Neuronal stem cell (in vitro differentiated cells): ENCODE data around the gene ERMN. TPM values are rescaled to one million over a fixed set of nuclear protein-coding genes. Genes with fewer than 3 reads are reported as not detected.
"Not testable (repeated sequence)": the region's sequence is repeated elsewhere in the genome, so short reads cannot be mapped to it uniquely, and the experiment has no call there.

Source experiments
- DNase-seq: peaks from one replicate; pipeline ENCODE4 v3.0.0-alpha.2; 2013; ENCODE audit warnings: low spot score
- H2AFZ ChIP-seq: one replicate; pipeline ENCODE4 v1.6.1; 2013; ENCODE audit warnings: mild to moderate bottlenecking, low read length, inconsistent platforms
- H2AK5ac ChIP-seq: 2 replicates; pipeline ENCODE4 v1.6.1; 2013; ENCODE audit warnings: low read depth, mild to moderate bottlenecking, inconsistent platforms, low read length, moderate library complexity, mixed read lengths
- H2BK120ac ChIP-seq: 2 replicates; pipeline ENCODE4 v1.6.1; 2013; ENCODE audit warnings: low read depth, mild to moderate bottlenecking, inconsistent platforms, low read length, moderate library complexity, mixed read lengths
- H2BK12ac ChIP-seq: one replicate; pipeline ENCODE4 v1.6.1; 2013; ENCODE audit warnings: low read length, inconsistent platforms
- H2BK15ac ChIP-seq: 2 replicates; pipeline ENCODE4 v1.6.1; 2013; ENCODE audit warnings: mild to moderate bottlenecking, low read length, inconsistent platforms, mixed read lengths
- H2BK5ac ChIP-seq: one replicate; pipeline ENCODE4 v1.6.1; 2013; ENCODE audit warnings: inconsistent platforms, mild to moderate bottlenecking, low read length, moderate library complexity
- H3K14ac ChIP-seq: one replicate; pipeline ENCODE4 v1.6.1; 2013; ENCODE audit warnings: low read length, inconsistent platforms
- H3K18ac ChIP-seq: 2 replicates; pipeline ENCODE4 v1.6.1; 2013; ENCODE audit warnings: low read length, inconsistent platforms
- H3K23ac ChIP-seq: 2 replicates; pipeline ENCODE4 v1.6.1; 2013; ENCODE audit warnings: low read depth, mild to moderate bottlenecking, mixed read lengths, low read length, inconsistent platforms; ENCODE audit not compliant: poor library complexity
- H3K27ac ChIP-seq: replicated peaks from 3 replicates; pipeline ENCODE4 v1.5.1; 2013; ENCODE audit warnings: low read length, inconsistent platforms
- H3K27me3 ChIP-seq, 3 experiments: 2 replicates each; pipeline ENCODE4 v1.6.1; 2013; ENCODE audit warnings: low read length in 3 of 3, mild to moderate bottlenecking in 2 of 3, inconsistent platforms in 1 of 3, low read depth in 1 of 3, mixed read lengths in 1 of 3, moderate library complexity in 1 of 3; ENCODE audit not compliant: control insufficient read depth in 3 of 3, insufficient read depth in 3 of 3
- H3K36me3 ChIP-seq, 2 donors: replicated peaks in 1 of 2; 2 replicates each; pipeline ENCODE4 v1.6.1; 2013; ENCODE audit warnings: low read length in 2 of 2; ENCODE audit not compliant: control insufficient read depth in 2 of 2, insufficient read depth in 2 of 2
- H3K4ac ChIP-seq: 2 replicates; pipeline ENCODE4 v1.6.1; 2013; ENCODE audit warnings: inconsistent platforms, mild to moderate bottlenecking, low read length, moderate library complexity
- H3K4me1 ChIP-seq, 2 donors: 1 replicate in 1 of 2; 2 replicates in 1 of 2; pipeline ENCODE4 v1.6.1; 2013; ENCODE audit warnings: low read length in 2 of 2, low read depth in 1 of 2; ENCODE audit not compliant: control insufficient read depth in 2 of 2, insufficient read depth in 1 of 2
- H3K4me2 ChIP-seq: one replicate; pipeline ENCODE4 v1.6.1; 2013; ENCODE audit warnings: mild to moderate bottlenecking, low read length, inconsistent platforms; ENCODE audit not compliant: insufficient read depth, poor library complexity, severe bottlenecking
- H3K4me3 ChIP-seq, 2 donors: 2 replicates each; pipeline ENCODE4 v1.5.1; 2013; ENCODE audit warnings: low read length in 2 of 2, mild to moderate bottlenecking in 2 of 2, inconsistent platforms in 1 of 2, moderate library complexity in 1 of 2
- H3K79me1 ChIP-seq: one replicate; pipeline ENCODE4 v1.6.1; 2013; ENCODE audit warnings: low read depth, mild to moderate bottlenecking, inconsistent platforms, low read length, moderate library complexity
- H3K9ac ChIP-seq: one replicate; pipeline ENCODE4 v1.6.1; 2013; ENCODE audit warnings: mild to moderate bottlenecking, low read depth, low read length, inconsistent platforms; ENCODE audit not compliant: poor library complexity
- H3K9me3 ChIP-seq, 2 donors: replicated peaks in 1 of 2; 2 replicates each; pipeline versions ENCODE3 to v1.6.1; 2013; ENCODE audit warnings: low read length in 2 of 2, mild to moderate bottlenecking in 2 of 2, inconsistent platforms in 1 of 2, low read depth in 1 of 2, mixed read lengths in 1 of 2, moderate library complexity in 1 of 2; ENCODE audit not compliant: control insufficient read depth in 2 of 2, insufficient read depth in 1 of 2
- H4K8ac ChIP-seq: one replicate; pipeline ENCODE4 v1.6.1; 2013; ENCODE audit warnings: low read depth, mild to moderate bottlenecking, inconsistent platforms, low read length, moderate library complexity
- H4K91ac ChIP-seq: one replicate; pipeline ENCODE4 v1.6.1; 2013; ENCODE audit warnings: low read length, low read depth, mild to moderate bottlenecking, inconsistent platforms; ENCODE audit not compliant: poor library complexity
- WGBS, 2 donors: extraction: QIAGEN DNeasy Blood & Tissue Kit; methylation state at CpG; one replicate each; pipeline ENCODE4 v1.1.7; 2013; ENCODE audit warnings: missing lambda C conversion rate in 2 of 2, mixed read lengths in 1 of 2; ENCODE audit not compliant: insufficient read length in 2 of 2, insufficient replicate concordance in 1 of 2; ENCODE audit errors: extremely low coverage in 2 of 2; 5-methylcytosine and 5-hydroxymethylcytosine counted together
- polyA plus RNA-seq, 2 experiments: library from polyadenylated mRNA; stranded (reverse); fragments of 200-250 nt; gene quantifications; one replicate each; pipeline ENCODE4 v1.2.3, GENCODE V29; 2013

Gene ERMN
- 0.43 TPM for polyA plus RNA-seq (2013, experiment 1 of 2)
- polyA plus RNA-seq (2013, experiment 2 of 2): 0.15 TPM

- Histone ChIP-seq H2AK5ac (no peak within 1 kb of the TSS), H3K4me3 (no peak within 1 kb of the TSS), H3K23ac (no peak within 1 kb of the TSS)
These were observed at the start of gene ERMN for GRCh38 chr2:157325786-157326185. Gene ERMN (minus strand): TSS chr2:157325824. CDS start chr2:157325642, 182 bp downstream.

DNA sequence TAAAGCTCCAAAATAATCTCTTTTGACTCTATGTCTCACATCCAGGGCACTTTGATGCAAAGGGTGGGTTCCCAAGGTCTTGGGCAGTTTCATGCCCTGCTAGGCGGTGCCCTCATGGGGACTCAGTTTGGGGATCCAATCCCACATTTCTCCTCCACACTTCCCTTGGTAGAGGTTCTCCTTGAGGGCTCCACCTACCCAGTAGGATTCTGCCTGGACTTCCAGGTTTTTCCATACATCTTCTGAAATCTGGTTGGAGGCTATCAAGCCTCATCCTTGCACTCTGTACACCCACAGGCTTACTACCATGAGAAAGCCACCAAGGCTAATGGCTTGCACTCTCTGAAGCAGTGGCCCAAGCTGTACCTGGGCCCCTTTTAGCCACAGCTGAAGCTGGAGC is 49.8 kb upstream of the ERMN start:
- Histone ChIP-seq H3K79me1 (no peaks in the 10 kb centered on the region), H3K27me3 (no peaks in the 10 kb centered on the region), H4K91ac (no peak overlapping the region), H4K8ac (no peak overlapping the region), H3K36me3 (no peaks in the 10 kb centered on the region), H2AFZ (no peak overlapping the region), H3K14ac (no peak overlapping the region), H3K4ac (no peak overlapping the region), H3K4me3 (no peak overlapping the region), H2BK120ac (no peak overlapping the region), H3K9me3 (peaks cover 0 to 4% of the 10 kb centered on the region in 2 donors), H2BK15ac (no peak overlapping the region), H3K9ac (no peak overlapping the region), H3K4me2 (no peak overlapping the region), H2BK12ac (no peak overlapping the region), H3K23ac (no peak overlapping the region), H2AK5ac (no peak overlapping the region), H2BK5ac (no peak overlapping the region), H3K18ac (no peak overlapping the region), H3K4me1 (no peaks in the 10 kb centered on the region), H3K27ac (no peak overlapping the region)
- WGBS, 2 donors: no CpG with 5 or more reads among the region's 1 CpG
- no peak for DNase-seq

More at GRCh38 chr2:157325786-157326185, at the start of gene ERMN:
- H3K27me3 ChIP-seq: no peaks in the 10 kb centered on the region
- no peak within 1 kb of the TSS for H3K18ac ChIP-seq
- no peak within 1 kb of the TSS for H2BK5ac ChIP-seq
- no peak within 1 kb of the TSS for H2AFZ ChIP-seq
- H4K91ac ChIP-seq: no peak within 1 kb of the TSS
- DNase-seq: peak; percentile 67
- H2BK15ac ChIP-seq: no peak within 1 kb of the TSS
- H2BK12ac ChIP-seq: no peak within 1 kb of the TSS
- H3K36me3 ChIP-seq: no peaks in the 10 kb centered on the region
- peaks cover 0 to 6% of the 10 kb centered on the region in 2 donors for H3K4me1 ChIP-seq
- no peak within 1 kb of the TSS for H3K9ac ChIP-seq
- peak within 1 kb of the TSS; percentile 18 for H3K4me2 ChIP-seq
- H4K8ac ChIP-seq: no peak within 1 kb of the TSS
- no peak within 1 kb of the TSS for H3K4ac ChIP-seq
- H3K27ac ChIP-seq: peak within 1 kb of the TSS; percentile 30
- no peaks in the 10 kb centered on the region for H3K9me3 ChIP-seq
- no peak within 1 kb of the TSS for H3K14ac ChIP-seq
- H3K79me1 ChIP-seq: no peaks in the 10 kb centered on the region
- H2BK120ac ChIP-seq: no peak within 1 kb of the TSS

DNA sequence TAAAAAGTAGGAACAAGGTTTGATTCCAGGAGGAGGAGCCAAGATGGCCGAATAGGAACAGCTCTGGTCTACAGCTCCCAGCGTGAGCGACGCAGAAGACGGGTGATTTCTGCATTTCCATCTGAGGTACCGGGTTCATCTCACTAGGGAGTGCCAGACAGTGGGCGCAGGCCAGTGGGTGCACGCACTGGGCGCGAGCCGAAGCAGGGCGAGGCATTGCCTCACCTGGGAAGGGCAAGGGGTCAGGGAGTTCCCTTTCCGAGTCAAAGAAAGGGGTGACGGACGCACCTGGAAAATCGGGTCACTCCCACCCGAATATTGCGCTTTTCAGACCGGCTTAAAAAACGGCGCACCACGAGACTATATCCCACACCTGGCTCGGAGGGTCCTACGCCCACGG is 42.9 kb upstream of the ERMN start:
- not testable (repeated sequence) for H3K36me3 ChIP-seq, H3K9ac ChIP-seq, H3K9me3 ChIP-seq, H2BK15ac ChIP-seq, H3K4me1 ChIP-seq, H2BK120ac ChIP-seq, H3K27me3 ChIP-seq, H3K4me2 ChIP-seq, H2BK12ac ChIP-seq, H2AFZ ChIP-seq, H3K23ac ChIP-seq, H2AK5ac ChIP-seq, H3K4ac ChIP-seq, H2BK5ac ChIP-seq, H4K91ac ChIP-seq, H3K18ac ChIP-seq, H3K79me1 ChIP-seq, H3K4me3 ChIP-seq, H3K27ac ChIP-seq, H3K14ac ChIP-seq, DNase-seq, H4K8ac ChIP-seq
- WGBS, 2 donors: no CpG with 5 or more reads among the region's 25 CpGs

DNA sequence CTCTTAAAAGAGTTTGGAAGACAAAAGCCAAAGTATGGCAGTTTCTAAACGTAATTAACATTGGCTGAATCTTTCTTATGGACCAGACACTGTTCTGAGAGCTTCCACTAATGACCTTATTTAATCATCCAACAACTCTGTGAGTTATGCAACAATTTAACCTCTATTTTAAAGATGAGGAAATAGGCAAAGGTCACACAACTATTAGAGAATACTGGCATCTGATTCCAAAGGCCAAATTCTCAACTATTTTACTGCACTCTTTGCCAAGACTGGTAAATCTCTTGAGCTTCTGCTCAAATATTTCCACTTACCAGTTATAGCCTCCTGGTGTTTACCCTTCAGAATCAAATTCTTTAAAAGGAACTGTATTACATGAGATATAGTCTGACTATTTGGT is 42.1 kb upstream of the ERMN start:
- Histone ChIP-seq H3K4me2 (no peak overlapping the region), H3K36me3 (no peaks in the 10 kb centered on the region), H2AFZ (no peak overlapping the region), H2BK120ac (no peak overlapping the region), H3K9me3 (no peaks in the 10 kb centered on the region), H3K18ac (no peak overlapping the region), H4K8ac (no peak overlapping the region), H3K27ac (no peak overlapping the region), H2BK15ac (no peak overlapping the region), H2BK12ac (no peak overlapping the region), H3K9ac (no peak overlapping the region), H3K4ac (no peak overlapping the region), H2AK5ac (no peak overlapping the region), H3K4me3 (no peak overlapping the region), H3K23ac (no peak overlapping the region), H3K14ac (no peak overlapping the region), H3K27me3 (no peaks in the 10 kb centered on the region), H4K91ac (no peak overlapping the region), H3K79me1 (no peaks in the 10 kb centered on the region), H3K4me1 (no peaks in the 10 kb centered on the region), H2BK5ac (no peak overlapping the region)
- DNase-seq: no peak
- no CpG with 5 or more reads among the region's 1 CpG for WGBS, 2 donors
